HG02870 (cell line): ENCODE measurements around the gene CA10.

Source experiments
- ATAC-seq: cut with Tn5 transposase; IDR thresholded peaks from one replicate; pipeline ENCODE4 v1.9.1; 2021; ENCODE audit warnings: mild to moderate bottlenecking, moderate library complexity; ENCODE audit not compliant: unreplicated experiment

CA10 gene

DNA sequence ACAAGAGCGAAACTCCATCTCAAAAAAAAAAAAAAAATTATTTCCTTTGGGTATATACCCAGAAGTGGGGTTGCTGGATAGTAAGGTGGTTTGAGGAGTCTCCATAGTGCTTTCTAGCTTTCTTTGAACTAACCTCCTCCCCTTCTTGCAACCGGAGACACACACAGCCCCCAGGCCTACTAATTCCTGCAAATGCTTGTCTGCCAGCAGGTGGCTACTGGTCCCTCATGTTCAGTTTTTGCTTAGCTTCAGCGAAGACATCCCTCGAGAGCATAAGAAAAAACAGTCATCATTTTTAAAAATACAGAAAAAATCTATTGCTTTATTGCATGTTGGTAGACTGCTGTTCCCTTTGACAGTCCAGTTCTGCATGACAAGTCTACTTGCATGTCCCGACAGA is 459.2 kb downstream of the CA10 start:
- no peak for ATAC-seq

- no peak for ATAC-seq
Measured at GRCh38 chr17:51692917-51693316, 465.6 kb downstream of the CA10 start.

GRCh38 chr17:51687887-51688286 is 470.6 kb downstream of the CA10 start:
- no peak for ATAC-seq

DNA sequence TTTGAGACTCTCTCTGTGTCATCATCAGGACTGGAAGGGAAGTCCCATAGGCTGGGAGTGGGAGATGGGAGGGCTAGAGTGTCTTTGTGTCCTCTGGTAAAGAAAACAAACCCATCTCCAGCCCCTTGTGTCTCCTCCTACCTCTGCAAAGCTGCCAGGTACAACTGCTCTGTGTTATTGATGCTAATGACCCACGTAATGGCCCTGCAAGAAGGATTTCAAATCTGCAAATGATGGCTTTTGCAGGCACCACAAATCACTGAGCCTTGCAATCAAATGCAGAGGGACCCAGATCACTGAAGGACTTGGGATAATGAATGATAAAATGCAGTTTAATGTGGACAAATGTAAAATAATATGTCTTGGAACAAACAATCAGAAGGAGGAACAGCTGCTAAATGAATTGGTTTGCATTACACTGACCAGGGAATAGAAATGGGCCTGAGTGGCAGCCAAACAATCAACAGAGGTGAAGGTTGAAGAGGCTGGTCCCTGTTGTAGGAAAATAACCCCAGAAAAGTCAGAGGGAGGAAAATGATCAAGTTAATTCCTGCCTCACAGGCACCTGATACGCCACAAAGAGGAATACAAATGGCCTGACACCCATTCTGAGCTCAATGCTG is 473.1 kb downstream of the CA10 start:
- ATAC-seq: no peak

GRCh38 chr17:51684214-51684613 is 474.3 kb downstream of the CA10 start:
- ATAC-seq: no peak

DNA sequence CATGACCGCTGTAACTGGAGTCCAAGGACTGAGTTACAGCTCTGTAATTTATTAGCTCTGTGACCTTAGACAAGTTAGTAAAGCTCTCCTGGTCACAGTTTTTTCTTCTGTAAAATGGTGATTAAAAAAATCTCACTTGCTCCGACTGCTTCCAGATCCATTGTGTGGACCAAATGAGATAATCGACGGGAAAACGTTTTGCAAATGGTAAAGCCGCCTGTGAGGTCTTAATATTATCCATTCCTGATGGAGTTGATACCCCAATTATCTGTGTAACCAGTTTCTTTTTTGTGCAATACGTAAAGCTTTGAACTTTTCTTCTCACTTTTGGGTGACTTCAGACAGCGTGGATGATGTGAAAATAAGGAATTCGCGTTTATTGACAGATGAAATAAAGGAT is 475.2 kb downstream of the CA10 start:
- no peak for ATAC-seq

GRCh38 chr17:51682115-51682514 is 476.4 kb downstream of the CA10 start:
- ATAC-seq: no peak

GRCh38 chr17:51677875-51678274 is 480.6 kb downstream of the CA10 start:
- no peak for ATAC-seq

GRCh38 chr17:51676691-51677487 is 481.6 kb downstream of the CA10 start:
- ATAC-seq: no peak

GRCh38 chr17:51674579-51675255 is 483.8 kb downstream of the CA10 start:
- ATAC-seq: no peak

GRCh38 chr17:51673070-51673469 is 485.4 kb downstream of the CA10 start:
- no peak for ATAC-seq

DNA sequence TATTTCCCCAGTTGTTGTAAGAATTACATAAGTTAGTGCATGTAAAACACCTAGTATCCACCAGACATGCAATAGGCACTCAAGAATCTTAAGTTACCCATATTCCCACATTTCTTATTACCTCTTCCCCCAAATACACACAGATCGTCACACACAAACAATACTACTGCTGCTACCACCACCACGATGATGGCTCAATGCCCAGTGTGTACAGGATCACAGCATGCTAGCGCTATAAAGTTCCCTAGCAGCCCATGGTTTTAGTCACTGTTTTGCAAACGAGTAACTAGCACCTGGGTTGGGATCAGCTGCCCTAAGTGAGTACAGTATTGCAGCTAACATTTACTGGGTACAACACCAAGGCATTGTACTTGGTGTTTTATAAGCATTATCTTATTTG is 486.4 kb downstream of the CA10 start:
- no peak for ATAC-seq

GRCh38 chr17:51670899-51671298 is 487.6 kb downstream of the CA10 start:
- no peak for ATAC-seq

- ATAC-seq: no peak
Measured at GRCh38 chr17:51668963-51669246, 489.6 kb downstream of the CA10 start.

DNA sequence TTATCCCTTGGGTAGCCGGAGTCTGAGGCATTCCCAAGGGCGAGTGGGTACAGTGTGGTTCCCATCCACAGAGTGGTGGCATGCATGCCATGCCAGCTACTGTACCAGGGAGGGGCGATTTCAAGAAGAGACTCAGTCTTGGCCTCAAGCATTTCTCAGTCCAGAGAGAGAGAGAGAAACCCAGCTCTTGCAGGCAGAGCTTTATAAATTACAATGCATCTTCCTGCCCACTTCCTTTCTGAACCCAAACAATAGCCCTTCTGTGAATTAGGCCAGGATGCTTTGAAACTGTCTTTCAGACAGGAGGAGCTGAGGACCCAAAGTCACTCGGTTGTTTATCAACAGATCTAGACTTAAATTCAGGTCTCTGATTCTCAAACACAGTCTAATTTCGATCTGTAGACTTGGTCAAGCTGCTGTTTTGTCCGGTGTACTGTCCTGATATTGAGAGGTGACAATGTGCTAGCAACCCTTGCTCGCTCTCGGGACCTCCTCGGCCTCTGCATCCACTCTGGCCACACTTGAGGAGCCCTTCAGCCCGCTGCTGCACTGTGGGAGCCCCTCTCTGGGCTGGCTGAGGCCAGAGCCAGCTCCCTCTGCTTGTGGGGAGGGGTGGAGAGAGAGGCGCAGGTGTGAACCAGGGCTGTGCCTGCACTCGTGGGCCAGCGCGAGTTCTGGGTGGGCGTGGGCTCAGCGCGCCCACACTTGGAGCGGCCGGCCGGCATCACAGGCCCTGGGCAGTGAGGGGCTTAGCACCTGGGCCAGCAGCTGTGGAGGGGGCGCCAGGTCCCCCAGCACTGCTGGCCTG is 490.2 kb downstream of the CA10 start:
- ATAC-seq: no peak

DNA sequence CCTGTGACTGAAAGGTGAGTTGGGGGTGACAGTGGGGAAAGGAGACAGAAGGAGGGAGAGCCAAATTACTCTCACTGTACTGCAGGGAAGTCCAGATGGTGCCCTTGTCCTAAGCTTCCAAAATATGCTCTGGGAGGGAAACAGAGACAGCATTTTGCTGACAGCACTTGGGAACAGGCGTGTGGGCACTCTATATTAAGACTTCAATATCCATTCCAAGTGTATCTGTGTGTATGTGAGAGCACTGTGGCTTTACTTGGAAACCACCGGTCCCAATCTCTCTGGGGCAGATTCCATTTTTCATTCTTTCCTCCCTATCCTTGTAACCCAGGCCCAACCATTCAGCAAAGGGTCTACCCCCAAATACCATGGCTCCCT is 490.8 kb downstream of the CA10 start:
- no peak for ATAC-seq

DNA sequence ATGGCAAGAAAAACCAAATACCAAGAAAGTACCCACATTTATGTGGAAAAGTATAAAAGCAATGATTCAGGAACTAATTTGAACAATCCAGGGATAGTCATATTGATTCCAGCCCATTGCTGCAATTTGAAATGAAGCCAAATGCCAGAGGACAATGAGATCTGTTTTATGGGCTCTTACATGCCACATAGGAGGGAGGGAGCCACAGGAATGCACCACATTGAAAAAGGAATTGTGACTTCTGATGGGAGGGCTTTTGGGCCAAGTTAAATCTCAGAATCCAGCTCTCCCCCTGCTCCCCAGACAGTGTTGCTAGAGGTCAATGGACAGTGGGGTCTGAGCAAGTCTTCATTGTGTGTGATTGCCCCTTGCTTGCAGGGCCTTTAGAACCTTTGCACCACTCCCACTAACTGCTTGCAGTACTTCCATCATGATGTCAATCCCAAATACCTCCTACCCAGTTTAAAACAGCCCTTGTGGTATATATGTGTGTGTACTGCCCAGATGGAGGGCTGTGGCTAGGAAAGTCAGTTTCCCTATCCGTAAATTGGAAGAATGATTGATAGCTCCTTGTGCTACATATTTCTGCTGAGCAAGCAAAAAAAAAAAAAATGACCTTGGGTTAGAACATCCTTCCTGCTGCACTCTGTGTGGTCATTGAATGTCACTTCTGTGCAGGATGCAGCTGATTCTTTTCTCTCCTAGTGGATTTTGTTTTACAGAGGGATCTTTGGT is 491.4 kb downstream of the CA10 start:
- no peak for ATAC-seq

GRCh38 chr17:51662204-51663056 is 496.1 kb downstream of the CA10 start:
- ATAC-seq: no peak

DNA sequence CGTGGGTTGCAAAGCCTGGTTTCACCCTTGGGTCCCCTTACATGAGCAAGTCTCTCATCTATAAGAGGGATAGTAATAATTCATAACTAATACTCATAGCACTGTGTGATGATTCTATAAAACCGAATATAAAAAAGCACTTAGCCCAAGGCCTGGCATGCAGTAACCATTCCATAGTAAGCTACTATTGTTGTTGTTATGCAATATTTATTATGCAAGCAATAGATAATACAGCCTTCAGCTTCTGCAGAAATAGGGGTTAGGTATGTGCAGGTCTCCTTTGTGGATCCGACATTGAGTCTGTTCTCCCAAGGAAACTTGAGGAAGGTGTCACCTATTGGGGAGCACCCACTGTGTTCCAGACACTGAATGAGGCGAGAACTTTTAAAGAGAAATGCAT is 497.1 kb downstream of the CA10 start:
- no peak for ATAC-seq

- no peak for ATAC-seq
Measured at GRCh38 chr17:51660266-51660665, 498.2 kb downstream of the CA10 start.
